ENCODE data around the gene GPR176. TPM values are rescaled to one million over a fixed set of nuclear protein-coding genes. Genes with fewer than 3 reads are reported as not detected.

The GPR176 gene
- 3.1 to 3.8 TPM (median 3.3 TPM) in 3 replicates for total RNA-seq

DNA sequence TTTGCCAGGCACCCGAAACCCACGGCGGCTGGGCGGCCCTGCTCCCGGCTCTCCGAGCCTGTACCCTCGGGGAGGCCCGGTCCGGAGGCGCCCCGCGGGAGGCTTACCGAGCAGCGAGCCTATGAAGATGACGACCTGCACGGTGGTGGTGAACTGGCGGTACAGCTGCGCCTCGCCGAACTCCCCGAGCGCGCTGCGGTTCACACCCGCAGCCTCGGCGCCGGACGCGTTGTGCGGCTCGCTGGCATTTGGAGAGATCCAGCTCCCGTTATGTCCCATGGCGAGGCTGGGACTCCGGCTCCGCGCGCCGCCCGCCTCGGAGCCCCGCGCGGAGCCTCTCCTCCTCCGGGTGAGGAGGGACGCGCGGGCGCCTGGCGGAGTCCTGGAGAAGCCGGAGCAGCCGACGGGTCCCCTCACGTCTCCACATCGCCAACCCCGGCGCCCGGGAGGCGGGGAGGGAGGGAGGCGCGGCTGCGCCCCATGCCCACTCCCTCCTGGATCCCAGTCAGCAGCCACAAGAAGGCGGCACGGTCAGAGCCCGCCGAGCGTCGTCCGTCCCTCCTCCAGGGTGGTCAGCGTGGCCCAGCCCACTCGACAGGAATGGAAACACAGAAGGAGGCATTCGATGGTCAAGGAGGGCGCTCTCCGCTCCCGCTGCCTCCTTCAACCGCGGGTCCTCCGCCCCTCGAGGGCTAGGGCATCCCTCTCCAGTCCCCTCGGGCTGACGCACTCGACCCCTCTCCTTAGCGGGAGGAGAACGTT lies at the start of gene GPR176:
Gene GPR176 (minus strand): TSS at position 519 of the 762 bp plus-strand sequence. CDS start 240 bp downstream, at position 279.
- peak; percentile 27 to 58 for DNase-seq (ENCODE audit: low spot score in 2 of 2, unreplicated experiment in 2 of 2)
- Mint-ChIP-seq H3K36me3 (no peaks in the 10 kb centered on the region), H3K4me3 (peak within 1 kb of the TSS; percentile 79), H3K27me3 (ENCODE audit: low read depth) (peaks cover 43% of the 10 kb centered on the region), H3K4me1 (peaks cover 20% of the 10 kb centered on the region), H3K27ac (peak within 1 kb of the TSS; percentile 83), H3K9me3 (peaks cover 5% of the 10 kb centered on the region)
- TF ChIP-seq, protein P1, sequence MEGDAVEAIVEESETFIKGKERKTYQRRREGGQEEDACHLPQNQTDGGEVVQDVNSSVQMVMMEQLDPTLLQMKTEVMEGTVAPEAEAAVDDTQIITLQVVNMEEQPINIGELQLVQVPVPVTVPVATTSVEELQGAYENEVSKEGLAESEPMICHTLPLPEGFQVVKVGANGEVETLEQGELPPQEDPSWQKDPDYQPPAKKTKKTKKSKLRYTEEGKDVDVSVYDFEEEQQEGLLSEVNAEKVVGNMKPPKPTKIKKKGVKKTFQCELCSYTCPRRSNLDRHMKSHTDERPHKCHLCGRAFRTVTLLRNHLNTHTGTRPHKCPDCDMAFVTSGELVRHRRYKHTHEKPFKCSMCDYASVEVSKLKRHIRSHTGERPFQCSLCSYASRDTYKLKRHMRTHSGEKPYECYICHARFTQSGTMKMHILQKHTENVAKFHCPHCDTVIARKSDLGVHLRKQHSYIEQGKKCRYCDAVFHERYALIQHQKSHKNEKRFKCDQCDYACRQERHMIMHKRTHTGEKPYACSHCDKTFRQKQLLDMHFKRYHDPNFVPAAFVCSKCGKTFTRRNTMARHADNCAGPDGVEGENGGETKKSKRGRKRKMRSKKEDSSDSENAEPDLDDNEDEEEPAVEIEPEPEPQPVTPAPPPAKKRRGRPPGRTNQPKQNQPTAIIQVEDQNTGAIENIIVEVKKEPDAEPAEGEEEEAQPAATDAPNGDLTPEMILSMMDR (IDR thresholded peaks at IDR 0.05; ENCODE audit: unreplicated experiment), result no peak

- DNase-seq (ENCODE audit: low spot score in 2 of 2, unreplicated experiment in 2 of 2), result no peak
- Mint-ChIP-seq H3K4me1 (peaks cover 2% of the 10 kb centered on the region), H3K27ac (no peak overlapping the region), H3K4me3 (no peak overlapping the region), H3K27me3 (ENCODE audit: low read depth) (no peaks in the 10 kb centered on the region), H3K36me3 (peaks cover 47% of the 10 kb centered on the region), H3K9me3 (no peaks in the 10 kb centered on the region)
- TF ChIP-seq, protein P1 (IDR thresholded peaks at IDR 0.05; ENCODE audit: unreplicated experiment), result no peak
Measured at GRCh38 chr15:39969002-39969394, 48.9 kb upstream of the GPR176 start.

DNA sequence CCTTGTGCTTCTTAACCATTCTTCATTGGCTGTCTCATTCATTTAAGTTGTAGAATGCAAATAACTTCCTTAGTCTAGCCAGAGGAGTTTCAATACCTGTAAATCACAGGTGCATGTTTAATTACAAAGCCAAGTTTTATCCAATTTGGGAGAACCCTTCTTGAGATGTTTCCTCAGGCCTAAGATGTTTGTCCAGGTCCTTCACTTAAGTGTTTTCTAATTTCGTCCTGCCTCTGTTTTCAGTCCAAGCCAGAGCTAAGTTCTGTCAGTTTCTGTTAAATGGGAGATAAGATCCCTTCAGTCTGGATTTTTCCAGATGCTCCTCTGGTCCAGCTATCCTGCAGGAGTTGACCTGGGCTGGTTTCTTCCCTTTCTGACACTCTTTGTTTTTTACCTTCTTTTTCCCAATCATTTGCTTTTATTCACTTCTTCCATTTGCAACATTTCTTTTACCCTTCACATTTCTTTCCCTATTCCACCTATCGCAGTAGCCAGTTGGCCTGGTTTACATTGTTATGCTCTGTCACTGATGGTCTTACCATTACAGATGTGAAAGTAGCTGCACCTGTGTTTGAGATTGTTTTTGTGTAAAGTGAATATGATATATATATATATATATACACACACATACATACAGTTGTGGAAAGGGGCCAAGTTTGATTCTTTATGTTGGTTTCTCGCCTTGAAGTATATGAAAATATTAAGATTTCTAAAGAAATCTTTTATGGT lies 48.4 kb upstream of the GPR176 start:
- Mint-ChIP-seq H3K4me1 (peaks cover 5% of the 10 kb centered on the region), H3K4me3 (no peak overlapping the region), H3K27me3 (ENCODE audit: low read depth) (no peaks in the 10 kb centered on the region), H3K9me3 (no peaks in the 10 kb centered on the region), H3K36me3 (peaks cover 42% of the 10 kb centered on the region), H3K27ac (no peak overlapping the region)
- DNase-seq (ENCODE audit: low spot score in 2 of 2, unreplicated experiment in 2 of 2), result no peak
- TF ChIP-seq, protein P1 (IDR thresholded peaks at IDR 0.05; ENCODE audit: unreplicated experiment), result no peak

DNA sequence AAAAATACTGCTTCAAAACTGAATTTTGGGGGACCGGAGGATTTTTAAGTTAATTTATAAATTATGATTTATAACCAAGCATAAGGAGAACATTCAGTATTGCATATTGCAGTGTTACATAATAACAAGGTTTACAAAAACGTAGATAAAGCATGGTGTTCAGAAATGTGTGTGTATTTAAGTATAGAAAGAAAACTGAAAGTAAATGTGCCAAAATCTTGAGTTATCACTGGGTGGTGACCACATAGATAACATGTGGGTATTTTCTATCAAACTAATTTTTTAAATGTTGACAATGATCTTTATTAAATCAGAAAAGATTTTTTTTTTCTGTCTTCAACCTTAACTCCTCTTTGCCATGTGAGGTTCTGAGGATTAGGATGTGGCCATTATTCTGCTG lies 46.5 kb upstream of the GPR176 start:
- DNase-seq (ENCODE audit: low spot score in 2 of 2, unreplicated experiment in 2 of 2), result no peak
- no peak overlapping the region for H3K27ac Mint-ChIP-seq
- no peaks in the 10 kb centered on the region for H3K9me3 Mint-ChIP-seq
- no peak overlapping the region for H3K4me3 Mint-ChIP-seq
- H3K4me1 Mint-ChIP-seq, result peaks cover 5% of the 10 kb centered on the region
- H3K36me3 Mint-ChIP-seq, result peaks cover 45% of the 10 kb centered on the region
- TF ChIP-seq, protein P1 (IDR thresholded peaks at IDR 0.05; ENCODE audit: unreplicated experiment), result no peak
- no peaks in the 10 kb centered on the region for H3K27me3 Mint-ChIP-seq (ENCODE audit: low read depth)

DNA sequence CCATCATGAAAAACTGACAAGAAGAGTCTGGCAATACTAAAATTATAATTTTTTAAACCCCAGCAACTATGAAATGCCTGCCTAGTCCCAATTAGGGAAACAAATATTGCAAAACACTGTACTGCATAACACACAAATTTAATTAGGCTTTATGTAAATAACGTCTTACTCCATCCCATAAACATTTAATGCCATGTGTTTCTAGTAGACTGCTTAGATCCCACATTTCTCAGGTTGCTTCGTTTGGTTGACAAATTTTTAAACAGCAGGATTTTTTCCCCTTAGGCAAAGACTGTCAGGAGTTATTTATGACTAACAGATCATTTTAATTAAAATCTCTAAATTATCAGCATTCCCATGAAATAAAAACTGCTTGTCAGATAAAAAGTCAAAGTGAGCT lies 43.7 kb upstream of the GPR176 start:
- no peak for DNase-seq (ENCODE audit: low spot score in 2 of 2, unreplicated experiment in 2 of 2)
- Mint-ChIP-seq H3K4me3 (no peak overlapping the region), H3K4me1 (peaks cover 3% of the 10 kb centered on the region), H3K27ac (no peak overlapping the region), H3K36me3 (peaks cover 36% of the 10 kb centered on the region), H3K27me3 (ENCODE audit: low read depth) (no peaks in the 10 kb centered on the region), H3K9me3 (no peaks in the 10 kb centered on the region)
- TF ChIP-seq, protein P1 (IDR thresholded peaks at IDR 0.05; ENCODE audit: unreplicated experiment), result no peak

Data from mesothelial cell of epicardium (in vitro differentiated cells).